K562 (cell line): ENCODE data around the gene PSMB2. TPM values are rescaled to one million over a fixed set of nuclear protein-coding genes. Genes with fewer than 3 reads are reported as not detected.

Experiments
- ATAC-seq: fragments of 200-7000 bp; cut with Tn5 transposase; 3 replicates; pipeline ENCODE4 v1.9.1; 2020; ENCODE audit warnings: moderate library complexity
- BruUV-seq: library from RNA; stranded (reverse); fragments of 400-500 nt; replicated peaks from 2 replicates; lab custom pipeline; 2021; lab: Mats Ljungman, UMichigan
- CTCF ChIA-PET: fragments of 300-600 bp; formaldehyde crosslinking; extraction: SDS; loops from one replicate; lab custom pipeline; 2021; ENCODE audit warnings: low intra/inter-chr PET ratio; lab: Yijun Ruan, JAX
- POLR2A ChIA-PET: fragments of 300-600, 350-650 bp; sonication (Branson Sonifier 250); formaldehyde crosslinking; extraction: SDS; loops from one replicate; lab custom pipeline; 2021; ENCODE audit warnings: antibody characterized with exemption, inconsistent platforms; lab: Yijun Ruan, JAX
- DNase-seq, 4 experiments: peaks; one replicate each; pipeline versions ENCODE4 v3.0.0 to v3.0.0-alpha.2; 2011 to 2018; ENCODE audit warnings: low spot score in 3 of 4, mixed read lengths in 3 of 4; ENCODE audit errors: extremely low read depth in 1 of 4
- FAIRE-seq: peaks from 2 replicates; lab custom pipeline; 2011; peaks lifted over from hg19 to GRCh38; lab: Jason Lieb, UNC
- H2AFZ ChIP-seq: 2 replicates; pipeline ENCODE4 v1.6.0; 2011; ENCODE audit warnings: low read depth, low read length, control low read depth, inconsistent platforms
- H3K27ac ChIP-seq: fragments of 200-600 bp; 3 replicates; pipeline ENCODE4 v1.8.0; 2011; ENCODE audit warnings: low read depth, mild to moderate bottlenecking, control low read depth, inconsistent platforms, low read length, moderate library complexity, mixed read lengths; ENCODE audit errors: extremely low read depth
- H3K27me3 ChIP-seq, 2 experiments: fragments of 300-600 bp in 1 of 2; 2 replicates in 1 of 2; 3 replicates in 1 of 2; pipeline versions ENCODE4 v1.6.0 to v1.8.0; 2011; ENCODE audit warnings: inconsistent platforms in 2 of 2, low read length in 2 of 2, mild to moderate bottlenecking in 1 of 2, mixed read lengths in 1 of 2, moderate library complexity in 1 of 2; ENCODE audit not compliant: control insufficient read depth in 2 of 2, insufficient read depth in 2 of 2
- H3K36me3 ChIP-seq: fragments of 300-600 bp; 3 replicates; pipeline ENCODE4 v1.8.0; 2011; ENCODE audit warnings: mild to moderate bottlenecking, low read length, inconsistent platforms; ENCODE audit not compliant: control insufficient read depth, insufficient read depth
- H3K4me1 ChIP-seq, 2 experiments: fragments of 200-600 bp in 1 of 2; replicated peaks in 1 of 2; 2 replicates in 1 of 2; 3 replicates in 1 of 2; pipeline versions ENCODE4 v1.5.1 to v1.8.0; 2011; ENCODE audit warnings: inconsistent platforms in 2 of 2, low read length in 2 of 2, mild to moderate bottlenecking in 1 of 2, mixed read lengths in 1 of 2, moderate library complexity in 1 of 2; ENCODE audit not compliant: control insufficient read depth in 2 of 2, insufficient read depth in 2 of 2
- H3K4me2 ChIP-seq: 2 replicates; pipeline ENCODE4 v1.6.1; 2011; ENCODE audit warnings: low read length, control low read depth, inconsistent platforms, mixed read lengths; ENCODE audit not compliant: insufficient read depth
- H3K4me3 ChIP-seq: fragments of 200-600 bp; sonication (generic), shearing (Covaris generic); 2 replicates; pipeline ENCODE4 v1.5.1; 2016; ENCODE audit warnings: control low read depth, inconsistent platforms
- H3K79me2 ChIP-seq: fragments of 200-600 bp; 3 replicates; pipeline ENCODE4 v1.8.0; 2011; ENCODE audit warnings: low read length, inconsistent platforms; ENCODE audit not compliant: control insufficient read depth, insufficient read depth
- H3K9ac ChIP-seq, 2 experiments: 2 replicates each; pipeline versions ENCODE4 v1.6.0 to v1.6.1; 2011; ENCODE audit warnings: low read depth in 2 of 2, low read length in 2 of 2, control low read depth in 1 of 2, inconsistent platforms in 1 of 2, mild to moderate bottlenecking in 1 of 2, mixed read lengths in 1 of 2; ENCODE audit not compliant: insufficient read depth in 1 of 2
- H3K9me1 ChIP-seq: one replicate; pipeline ENCODE4 v1.6.0; 2011; ENCODE audit warnings: inconsistent platforms, mild to moderate bottlenecking, low read length, moderate library complexity; ENCODE audit not compliant: control insufficient read depth, insufficient read depth
- H3K9me3 ChIP-seq: replicated peaks from 2 replicates; pipeline ENCODE4 v1.5.1; 2011; ENCODE audit warnings: low read depth, low read length, inconsistent platforms; ENCODE audit not compliant: control insufficient read depth, insufficient read depth
- H4K20me1 ChIP-seq: replicated peaks from 2 replicates; pipeline ENCODE4 v1.6.1; 2011; ENCODE audit warnings: low read length, inconsistent platforms, mixed read lengths; ENCODE audit not compliant: control insufficient read depth, insufficient read depth
- BACH1 ChIP-seq: fragments of 200-800 bp; sonication (Bioruptor generic); IDR thresholded peaks from 2 replicates; pipeline ENCODE4 v1.6.1; 2016; ENCODE audit warnings: missing genetic modification characterization, missing compliant biosample characterization
- BRD9 ChIP-seq: fragments of 450-650 bp; IDR thresholded peaks from 2 replicates; pipeline ENCODE4 v1.6.1; 2018; ENCODE audit warnings: low read depth; ENCODE audit not compliant: partially characterized antibody
- CC2D1A ChIP-seq: fragments of 450-650 bp; IDR thresholded peaks from 2 replicates; pipeline ENCODE4 v1.6.1; 2017; ENCODE audit warnings: mild to moderate bottlenecking
- CHD4 ChIP-seq: fragments of 200-600 bp; sonication (generic); IDR thresholded peaks from 3 replicates; pipeline ENCODE4 v1.6.1; 2012; ENCODE audit warnings: low read depth, mild to moderate bottlenecking, mixed read lengths, low read length, inconsistent platforms; ENCODE audit not compliant: insufficient read depth, insufficient replicate concordance, poor library complexity, severe bottlenecking
- FOS ChIP-seq: IDR thresholded peaks from 3 replicates; pipeline ENCODE4 v1.6.1; 2011; ENCODE audit not compliant: insufficient read length; ENCODE audit errors: extremely low read depth
- MAFK ChIP-seq: IDR thresholded peaks from 2 replicates; pipeline ENCODE4 v1.6.1; 2011; ENCODE audit warnings: low read length, improper control_type of control experiment
- MNT ChIP-seq, 2 experiments: fragments of 450-650 bp; conservative IDR thresholded peaks; 2 replicates each; pipeline ENCODE4 v1.6.1; 2017; ENCODE audit warnings: mild to moderate bottlenecking in 2 of 2, moderate library complexity in 2 of 2
- PCBP2 ChIP-seq: fragments of 200-400 bp; formaldehyde crosslinking; IDR thresholded peaks from 2 replicates; pipeline ENCODE4 v1.6.1; 2018; ENCODE audit warnings: low read length, low read depth, mild to moderate bottlenecking, moderate library complexity; ENCODE audit not compliant: poor library complexity, severe bottlenecking
- RERE ChIP-seq: sonication (generic); formaldehyde crosslinking; IDR thresholded peaks from 2 replicates; pipeline ENCODE4 v1.8.0; 2023; ENCODE audit warnings: missing genetic modification reagents, mild to moderate bottlenecking, borderline replicate concordance
- RFX5 ChIP-seq: IDR thresholded peaks from 2 replicates; pipeline ENCODE4 v1.6.1; 2011; ENCODE audit warnings: low read depth, mild to moderate bottlenecking, improper control_type of control experiment, low read length
- SETDB1 ChIP-seq: IDR thresholded peaks from one replicate; pipeline ENCODE4 v1.6.1; 2012; ENCODE audit warnings: low read length, control low read depth, inconsistent platforms
- SMARCA4 ChIP-seq: fragments of 450-650 bp; IDR thresholded peaks from 2 replicates; pipeline ENCODE4 v1.6.1; 2016
- ZBTB7A ChIP-seq: IDR thresholded peaks from 2 replicates; pipeline ENCODE4 v1.6.1; 2011; ENCODE audit warnings: low read depth, mild to moderate bottlenecking, low read length, moderate library complexity, borderline replicate concordance; ENCODE audit not compliant: control insufficient read depth
- ZNF12 ChIP-seq: sonication (generic); formaldehyde crosslinking; IDR thresholded peaks from 2 replicates; pipeline ENCODE4 v1.4.0; 2020; ENCODE audit warnings: mild to moderate bottlenecking, missing genetic modification reagents
- WGBS: fragments of 100-300 bp; shearing (Covaris generic); methylation state at CpG from one replicate; pipeline ENCODE4 v1.1.6; 2016; ENCODE audit warnings: low coverage, mixed read lengths; ENCODE audit not compliant: insufficient coverage; ENCODE audit errors: missing lambda C conversion rate; 5-methylcytosine and 5-hydroxymethylcytosine counted together
- in situ Hi-C: fragments of 300-500 bp; cut with MboI; formaldehyde crosslinking; loops from 4 replicates; pipeline ENCODE4 v1.15.0; 2018; ENCODE audit warnings: inconsistent platforms, mixed read lengths
- intact Hi-C: fragments of 100-400 bp; cut with micrococcal nuclease; formaldehyde crosslinking; loops from 2 replicates; pipeline ENCODE4 v1.14.2; 2022
- polyA plus RNA-seq, 8 experiments: library from polyadenylated mRNA; depleted of rRNA in 4 of 8; stranded (reverse) in 5 of 8; unstranded in 3 of 8; fragments of >200 nt; fragmentation: Nextera tagmentation in 2 of 8; fragmentation: Illumina TruSeq in 1 of 8; extraction: Ambion mirVana in 2 of 8; extraction: Trizol in 1 of 8; gene quantifications; 2 replicates each; pipeline versions ENCODE4 v1.2.1 to v1.2.3, GENCODE V29; 2011 to 2014; ENCODE audit warnings: inconsistent platforms in 1 of 8, missing spikeins in 1 of 8
- total RNA-seq, 7 experiments: library from RNA; depleted of rRNA in 6 of 7; stranded (reverse); fragments of >200 nt in 6 of 7; fragmentation: Illumina TruSeq in 2 of 7; extraction: Trizol in 2 of 7; gene quantifications; 2 replicates each; pipeline versions ENCODE4 v1.2.1 to v1.2.3, GENCODE V29; 2011 to 2021; ENCODE audit warnings: low replicate concordance in 1 of 7

The PSMB2 gene
- total and polyA plus RNA-seq, 9 of the 15 experiments (the other 6 are each of a cell fraction or from before 2014, with no cell fraction given) = 71.7 to 543 (median 165) TPM

DNA sequence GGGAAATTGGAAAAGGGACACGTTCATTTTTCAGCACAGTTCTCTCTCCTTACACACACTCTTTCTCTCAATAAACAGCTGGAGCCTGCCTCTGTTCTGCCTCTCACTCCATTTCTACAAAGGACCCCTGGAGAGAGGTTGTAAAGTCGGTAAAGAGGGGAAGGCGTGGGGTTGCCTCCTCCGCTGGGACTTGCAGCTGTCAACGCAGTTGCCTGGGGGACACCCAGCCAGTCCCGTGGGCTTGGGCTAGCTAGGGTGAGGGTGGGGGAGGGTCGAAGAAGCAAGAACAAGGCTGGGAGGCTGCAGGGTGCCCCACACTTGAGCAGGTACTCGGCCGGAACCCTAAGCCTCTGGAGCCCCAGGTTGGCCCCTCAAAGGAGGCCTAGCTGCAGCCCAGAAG, 49.8 kb upstream of the PSMB2 start:
- H3K9me3 ChIP-seq = no peaks in the 10 kb centered on the region
- FAIRE-seq (no peak), ATAC-seq (no peak; the same call in 2 of the 3 replicates), DNase-seq (no peak)
- peaks cover 3% of the 10 kb centered on the region; the same call in 1 of the 2 replicates for H4K20me1 ChIP-seq
- peaks cover 46 to 58% of the 10 kb centered on the region in 2 experiments for H3K27me3 ChIP-seq
- CTCF ChIA-PET = no interaction called here
- H3K4me3 ChIP-seq = no peak overlapping the region
- H3K36me3 ChIP-seq = no peaks in the 10 kb centered on the region
- H3K27ac ChIP-seq = no peak overlapping the region
- H3K9me1 ChIP-seq = no peaks in the 10 kb centered on the region
- TF ChIP-seq MAFK (no peak), RFX5 (no peak), BRD9 (no peak), PCBP2 (no peak), ZBTB7A (no peak), CHD4 (no peak), BACH1 (tag) (no peak), RERE (CRISPR knock-in tag) (no peak), SMARCA4 (no peak), SETDB1 (no peak), FOS (no peak), CC2D1A (no peak), MNT (conservative IDR thresholded peaks at IDR 0.05) (no peak), ZNF12 (no peak)
- no peak overlapping the region for H2AFZ ChIP-seq
- BruUV-seq = no TSS peak
- in situ Hi-C loops = no loop called here
- H3K4me1 ChIP-seq = peaks cover 0 to 4% of the 10 kb centered on the region in 2 experiments; a peak in 2 of 5 replicates
- no peaks in the 10 kb centered on the region for H3K79me2 ChIP-seq
- H3K9ac ChIP-seq = no peak overlapping the region
- POLR2A ChIA-PET = interaction anchor here (0.6 to 1.4 kb wide), 5 partner anchors 15 to 532 kb away, joined by 3 to 6 read pairs (median 4); no protein-coding TSS in a partner anchor
- 2% methylated on average over 9 of the region's 9 CpGs for WGBS
- no peak overlapping the region for H3K4me2 ChIP-seq
- intact Hi-C loops = no loop called here
